Panc1 (cell line): ENCODE data around the gene CAPS2. TPM values are rescaled to one million over a fixed set of nuclear protein-coding genes. Genes with fewer than 3 reads are reported as not detected.

ENCODE experiments used
- ATAC-seq: fragments of 200-7000 bp; cut with Tn5 transposase; 2 replicates; pipeline ENCODE4 v1.9.1; 2020; ENCODE audit warnings: mild to moderate bottlenecking, moderate library complexity
- BruUV-seq: library from RNA; stranded (reverse); fragments of 400-500 nt; replicated peaks from 2 replicates; lab custom pipeline; 2021; lab: Mats Ljungman, UMichigan
- CTCF ChIA-PET: fragments of 300-600 bp; sonication (Branson Sonifier 250); formaldehyde crosslinking; loops from one replicate; lab custom pipeline; 2022; ENCODE audit warnings: antibody characterized with exemption; lab: Charles Lee
- POLR2A ChIA-PET: fragments of 300-600 bp; sonication (Branson Sonifier 250); formaldehyde crosslinking; loops from one replicate; lab custom pipeline; 2022; ENCODE audit warnings: antibody characterized with exemption; lab: Charles Lee
- DNase-seq: peaks from one replicate; pipeline ENCODE4 v3.0.0-alpha.2; 2010; ENCODE audit warnings: low read depth, low spot score
- H3K27ac ChIP-seq: 2 replicates; pipeline ENCODE4 v1.5.1; 2011; ENCODE audit warnings: mild to moderate bottlenecking, low read length, inconsistent platforms
- H3K27me3 ChIP-seq: fragments of 200-500 bp; sonication (Bioruptor generic); 2 replicates; pipeline ENCODE4 v1.6.0; 2014; ENCODE audit warnings: low read length, inconsistent platforms; ENCODE audit not compliant: control insufficient read depth, insufficient read depth
- H3K36me3 ChIP-seq: fragments of 200-500 bp; sonication (Bioruptor generic); 2 replicates; pipeline ENCODE4 v1.5.1; 2014; ENCODE audit warnings: inconsistent platforms, mild to moderate bottlenecking, low read length, moderate library complexity; ENCODE audit not compliant: control insufficient read depth, insufficient read depth
- H3K4me1 ChIP-seq: 2 replicates; pipeline ENCODE4 v1.5.1; 2011; ENCODE audit warnings: inconsistent platforms, mild to moderate bottlenecking, low read length, moderate library complexity; ENCODE audit not compliant: control insufficient read depth, insufficient read depth
- H3K4me3 ChIP-seq, 2 experiments: 2 replicates each; pipeline ENCODE4 v1.5.1; 2011 to 2012; ENCODE audit warnings: low read depth in 2 of 2, low read length in 2 of 2, mild to moderate bottlenecking in 2 of 2, inconsistent platforms in 1 of 2, moderate library complexity in 1 of 2
- H3K9me3 ChIP-seq: fragments of 200-500 bp; sonication (Bioruptor generic); 2 replicates; pipeline ENCODE4 v1.5.1; 2014; ENCODE audit warnings: low read depth, mild to moderate bottlenecking, inconsistent platforms, low read length, moderate library complexity; ENCODE audit not compliant: control insufficient read depth, insufficient read depth
- CTCF ChIP-seq: fragments of 450-650 bp; IDR thresholded peaks from 2 replicates; pipeline ENCODE4 v1.5.1; 2017; ENCODE audit warnings: mild to moderate bottlenecking
- POLR2AphosphoS5 ChIP-seq: IDR thresholded peaks from 2 replicates; pipeline ENCODE4 v1.6.1; 2012; ENCODE audit warnings: mild to moderate bottlenecking, low read depth, low read length, moderate library complexity
- REST ChIP-seq, 2 experiments: IDR thresholded peaks; 2 replicates each; pipeline ENCODE4 v1.6.1; 2011 to 2012; ENCODE audit warnings: low read depth in 2 of 2, control low read depth in 1 of 2, low read length in 1 of 2, mild to moderate bottlenecking in 1 of 2, moderate library complexity in 1 of 2; ENCODE audit not compliant: insufficient read depth in 1 of 2
- SIN3A ChIP-seq: IDR thresholded peaks from 2 replicates; pipeline ENCODE4 v1.6.1; 2012; ENCODE audit warnings: low read depth, mild to moderate bottlenecking, low read length, moderate library complexity, borderline replicate concordance; ENCODE audit not compliant: insufficient read depth
- TCF7L2 ChIP-seq: IDR thresholded peaks from 2 replicates; pipeline ENCODE4 v1.6.1; 2011; ENCODE audit warnings: mild to moderate bottlenecking, low read depth, low read length, inconsistent platforms
- in situ Hi-C: cut with HindIII; loops from 2 replicates; pipeline ENCODE4 v1.10.0; 2016; ENCODE audit warnings: low sequenced_read_pairs, low pct_unique_long_range_greater_than_20kb
- intact Hi-C: fragments of 100-400 bp; cut with micrococcal nuclease; formaldehyde crosslinking; loops from one replicate; pipeline ENCODE4 v1.10.0; 2022; ENCODE audit not compliant: unreplicated experiment
- total RNA-seq: library from RNA; stranded (reverse); gene quantifications from one replicate; pipeline ENCODE4 v1.2.1, GENCODE V29; 2021; ENCODE audit not compliant: unreplicated experiment

CAPS2 gene
- total RNA-seq, 1 experiment from 2014 or later, result 11.8 TPM

- Histone ChIP-seq H3K9me3 (no peaks in the 10 kb centered on the region), H3K27me3 (no peaks in the 10 kb centered on the region), H3K4me1 (no peaks in the 10 kb centered on the region), H3K27ac (no peak overlapping the region), H3K4me3 (no peak overlapping the region), H3K36me3 (no peaks in the 10 kb centered on the region)
- in situ Hi-C loops (no loop called here), intact Hi-C loops (no loop called here)
- DNase-seq (no peak), ATAC-seq (no peak)
- no TSS peak for BruUV-seq
- CTCF ChIA-PET, result no interaction called here
- POLR2A ChIA-PET, result no interaction called here
- TF ChIP-seq SIN3A (no peak), CTCF (no peak), POLR2AphosphoS5 (no peak), TCF7L2 (no peak), REST (IDR thresholded peaks at IDR 0.05; ENCODE audit: insufficient read depth in 1 of 2, low read depth in 2 of 2, low read length in 1 of 2) (no peak)
Observed at GRCh38 chr12:75288860-75289259, 41.3 kb downstream of the CAPS2 start.

DNA sequence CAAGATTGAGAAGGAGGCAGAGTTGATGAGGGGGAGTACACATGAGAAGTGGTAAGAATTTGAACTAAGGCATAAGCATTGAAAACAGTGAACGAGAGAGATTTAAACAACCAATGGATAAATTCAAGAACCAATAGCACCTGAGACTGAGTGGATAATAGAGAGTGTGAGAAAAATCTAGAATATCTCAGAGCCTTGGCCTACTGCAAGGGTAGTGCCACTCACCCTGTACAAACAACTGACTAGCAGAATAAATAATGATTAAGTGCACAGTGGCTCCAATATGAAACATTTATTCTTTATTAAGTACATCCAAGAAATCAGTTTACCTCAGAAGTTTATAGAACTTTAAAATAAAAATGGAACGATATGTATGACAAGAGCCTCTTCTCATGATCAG, 54.4 kb downstream of the CAPS2 start:
- no peak overlapping the region for H3K4me3 ChIP-seq
- ATAC-seq (no peak), DNase-seq (no peak)
- BruUV-seq, result no TSS peak
- H3K27ac ChIP-seq, result no peak overlapping the region
- intact Hi-C loops, result no loop called here
- TF ChIP-seq REST (IDR thresholded peaks at IDR 0.05; ENCODE audit: insufficient read depth in 1 of 2, low read depth in 2 of 2, low read length in 1 of 2), result no peak
- no peak for TF ChIP-seq SIN3A
- TF ChIP-seq POLR2AphosphoS5, result no peak
- TF ChIP-seq TCF7L2, result no peak
- TF ChIP-seq CTCF, result no peak
- no peaks in the 10 kb centered on the region for H3K9me3 ChIP-seq
- POLR2A ChIA-PET, result no interaction called here
- H3K36me3 ChIP-seq, result no peaks in the 10 kb centered on the region; the same call in 1 of the 2 replicates
- H3K4me1 ChIP-seq, result no peaks in the 10 kb centered on the region
- CTCF ChIA-PET, result no interaction called here
- in situ Hi-C loops, result no loop called here
- H3K27me3 ChIP-seq, result no peaks in the 10 kb centered on the region
